ENCODE data around the gene ANGPTL7. TPM values are rescaled to one million over a fixed set of nuclear protein-coding genes. Genes with fewer than 3 reads are reported as not detected.
A peak's percentile ranks its signal among the peaks of the same experiment; 100 is the strongest.

ANGPTL7 gene
- total and polyA plus RNA-seq, 10 of the 15 experiments (the other 5 are each of a cell fraction or from before 2014, with no cell fraction given), result 0.09 TPM; not detected in 9

- in situ Hi-C loops (cut with MboI), result no loop called here
- Histone ChIP-seq H2AFZ (ENCODE audit: control insufficient read depth, low read depth, low read length) (no peak overlapping the region), H3K9me3 (replicated peaks; ENCODE audit: control insufficient read depth, insufficient read depth, low read length) (no peaks in the 10 kb centered on the region), H3K27ac (ENCODE audit: control insufficient read depth, insufficient read depth) (no peak overlapping the region), H3K27me3 (replicated peaks in 1 of 2; ENCODE audit: control insufficient read depth in 2 of 2, insufficient read depth in 2 of 2, low read length in 1 of 2) (no peaks in the 10 kb centered on the region), H3K36me3 (ENCODE audit: control insufficient read depth in 2 of 2, insufficient read depth in 2 of 2, low read length in 1 of 2) (peaks cover 10 to 40% of the 10 kb centered on the region in 2 experiments), H3K9ac (ENCODE audit: control insufficient read depth, insufficient read depth, low read length) (no peak overlapping the region), H3K79me2 (ENCODE audit: control insufficient read depth, insufficient read depth, low read length) (no peaks in the 10 kb centered on the region), H3K4me2 (ENCODE audit: control insufficient read depth, insufficient read depth) (no peak overlapping the region), H4K20me1 (ENCODE audit: control insufficient read depth, insufficient read depth) (no peaks in the 10 kb centered on the region), H3K4me3 (no peak overlapping the region), H3K4me1 (ENCODE audit: control insufficient read depth, insufficient read depth, low read length) (no peaks in the 10 kb centered on the region)
- RAD21 ChIA-PET (ENCODE audit: unreplicated experiment), result no interaction called here
- WGBS (ENCODE audit: insufficient coverage, insufficient replicate concordance, low lambda C conversion rate, missing lambda C conversion rate), result 100% methylated on average over 1 of the region's 1 CpG
- POLR2A ChIA-PET, result no interaction called here
- SMC1A ChIA-PET (ENCODE audit: uncharacterized antibody, unreplicated experiment), result interaction anchor here (1.3 kb wide), 1 partner anchor 10 kb away, joined by 3 read pairs; no protein-coding TSS in a partner anchor
- TF ChIP-seq BCLAF1 (IDR thresholded peaks at IDR 0.05) (no peak), MAX (IDR thresholded peaks at IDR 0.05; ENCODE audit: low read depth, low read length) (no peak), TCF7 (IDR thresholded peaks at IDR 0.05; ENCODE audit: borderline replicate concordance) (no peak), BRCA1 (IDR thresholded peaks at IDR 0.05; ENCODE audit: low read depth, low read length) (no peak), ZNF622 (IDR thresholded peaks at IDR 0.05) (no peak), EZH2 (IDR thresholded peaks at IDR 0.05; ENCODE audit: borderline replicate concordance, control insufficient read depth, low read depth, low read length) (no peak), TCF12 (IDR thresholded peaks at IDR 0.05; ENCODE audit: low read depth, low read length) (no peak), CHD1 (IDR thresholded peaks at IDR 0.05; ENCODE audit: low read depth, low read length) (no peak)
- no peak for ATAC-seq
- FAIRE-seq, result peak; percentile 13
- CTCF ChIA-PET, result interaction anchor here (2.0 kb wide), 1 partner anchor 178 kb away, joined by 10 read pairs; no protein-coding TSS in a partner anchor
- intact Hi-C loops (cut with micrococcal nuclease; ENCODE audit: unreplicated experiment), result no loop called here
- DNase-seq (ENCODE audit: low read depth, low spot score), result no peak
- no TSS peak for BruUV-seq (replicated peaks)
These were observed 26.9 kb downstream of the ANGPTL7 start for GRCh38 chr1:11216074-11216473.

Measured in GM12878 (cell line).